Measurements from ENCODE around the gene TXNL4A.

The TXNL4A gene

GRCh38 chr18:79963658-79964329, 24.6 kb downstream of the TXNL4A start:
- DNase-seq, result no peak

GRCh38 chr18:79962835-79963657, 25.3 kb downstream of the TXNL4A start:
- peak; percentile 69 for DNase-seq

- no peak for DNase-seq
Measured at GRCh38 chr18:79962311-79962710, 26.1 kb downstream of the TXNL4A start.

GRCh38 chr18:79961527-79962291, 26.7 kb downstream of the TXNL4A start:
- DNase-seq, result no peak

- DNase-seq, result no peak
Measured at GRCh38 chr18:79960921-79961526, 27.3 kb downstream of the TXNL4A start.

GRCh38 chr18:79960161-79960801, 28.1 kb downstream of the TXNL4A start:
- peak; percentile 41 for DNase-seq

- no peak for DNase-seq
Measured at GRCh38 chr18:79958981-79959380, 29.4 kb downstream of the TXNL4A start.

GRCh38 chr18:79956276-79956675, 32.1 kb downstream of the TXNL4A start:
- no peak for DNase-seq

GRCh38 chr18:79955302-79956075, 32.9 kb downstream of the TXNL4A start:
- DNase-seq, result no peak

GRCh38 chr18:79954791-79955190, 33.6 kb downstream of the TXNL4A start:
- DNase-seq, result no peak

GRCh38 chr18:79953971-79954651, 34.3 kb downstream of the TXNL4A start:
- no peak for DNase-seq

- DNase-seq, result no peak
Measured at GRCh38 chr18:79952996-79953559, 35.3 kb downstream of the TXNL4A start.

GRCh38 chr18:79952456-79952995, 35.8 kb downstream of the TXNL4A start:
- no peak for DNase-seq

- DNase-seq, result peak; percentile 96
Measured at GRCh38 chr18:79951545-79952455, 36.6 kb downstream of the TXNL4A start, which contains the start of gene SLC66A2. Gene SLC66A2 (minus strand): TSS chr18:79951653. CDS start chr18:79950926, 727 bp downstream.

- DNase-seq, result peak; percentile 30
Measured at GRCh38 chr18:79950515-79951341, 37.6 kb downstream of the TXNL4A start.

- peak; percentile 17 for DNase-seq
Measured at GRCh38 chr18:79949697-79950487, 38.5 kb downstream of the TXNL4A start.

GRCh38 chr18:79948719-79949411, 39.5 kb downstream of the TXNL4A start:
- DNase-seq, result no peak

All from CD4-positive, alpha-beta T cell treated with Interleukin-12 subunit alpha and Interleukin-12 subunit beta, for 1 hour (primary cell).